HEK293T (cell line): ENCODE measurements around the gene FGGY.

Experiments used
- CTCF ChIA-PET: fragments of 350-600 bp; formaldehyde crosslinking; extraction: SDS; loops from one replicate; lab custom pipeline; 2021; ENCODE audit warnings: antibody characterized with exemption, inconsistent platforms; lab: Yijun Ruan, JAX
- POLR2A ChIA-PET: fragments of 350-600 bp; formaldehyde crosslinking; extraction: SDS; loops from one replicate; lab custom pipeline; 2020; ENCODE audit warnings: antibody characterized with exemption, inconsistent platforms; lab: Yijun Ruan, JAX
- DNase-seq: peaks from one replicate; pipeline ENCODE4 v3.0.0; 2012; ENCODE audit warnings: mixed read lengths; ENCODE audit errors: extremely low spot score
- ELF4 ChIP-seq: fragments of 450-650 bp; IDR thresholded peaks from 2 replicates; pipeline ENCODE4 v1.6.1; 2017; ENCODE audit warnings: antibody characterized with exemption
- FOXA1 ChIP-seq: fragments of 450-650 bp; IDR thresholded peaks from 2 replicates; pipeline ENCODE4 v1.6.1; 2016; ENCODE audit warnings: mild to moderate bottlenecking
- LEF1 ChIP-seq: fragments of 450-650 bp; IDR thresholded peaks from 2 replicates; pipeline ENCODE4 v1.6.1; 2017; ENCODE audit warnings: mild to moderate bottlenecking, borderline replicate concordance
- NFRKB ChIP-seq: fragments of 450-650 bp; IDR thresholded peaks from 2 replicates; pipeline ENCODE4 v1.6.1; 2016; ENCODE audit warnings: mild to moderate bottlenecking, moderate library complexity
- SP1 ChIP-seq: fragments of 450-650 bp; IDR thresholded peaks from 2 replicates; pipeline ENCODE4 v1.6.1; 2017
- SUZ12 ChIP-seq: fragments of 450-650 bp; IDR thresholded peaks from 2 replicates; pipeline ENCODE4 v1.6.1; 2016; ENCODE audit warnings: mild to moderate bottlenecking
- TARDBP ChIP-seq: fragments of 450-650 bp; IDR thresholded peaks from 2 replicates; pipeline ENCODE4 v1.6.1; 2016

The FGGY gene

DNA sequence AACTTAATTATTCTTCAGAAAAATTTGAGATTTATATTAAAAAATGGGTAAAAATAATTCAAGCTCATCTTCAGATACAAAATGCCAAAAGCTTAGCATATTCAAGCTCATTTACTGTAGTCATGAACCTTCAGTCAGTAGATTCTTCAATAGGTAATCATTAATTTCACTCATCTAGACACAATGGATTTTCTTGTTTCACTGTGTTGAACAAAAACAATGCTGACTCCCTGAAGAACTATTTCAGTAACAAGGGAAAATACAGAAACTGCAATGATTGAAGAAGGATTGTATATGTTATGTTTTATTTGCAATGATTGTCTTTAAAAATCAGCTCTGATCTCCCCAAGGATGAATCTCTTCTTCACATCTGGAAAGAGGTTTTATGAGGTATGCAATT is 508.7 kb downstream of the FGGY start:
- no peak for TF ChIP-seq SUZ12
- no peak for TF ChIP-seq SP1
- no peak for TF ChIP-seq ELF4
- no peak for TF ChIP-seq TARDBP
- no peak for TF ChIP-seq NFRKB
- no peak for TF ChIP-seq FOXA1
- TF ChIP-seq LEF1 = no peak
- ChIA-PET CTCF (no interaction called here), POLR2A (interaction anchor here (1.2 kb wide), 1 partner anchor 9 kb away, joined by 5 read pairs; the partner anchor contains the start of gene HOOK1)
- DNase-seq = no peak
